Upper lobe of right lung (tissue), 1 donor: Measurements from ENCODE around the gene SLC35A5. TPM values are rescaled to one million over a fixed set of nuclear protein-coding genes. Genes with fewer than 3 reads are reported as not detected.
A peak's percentile ranks its signal among the peaks of the same experiment; 100 is the strongest.
"Not testable (repeated sequence)": the region's sequence is repeated elsewhere in the genome, so short reads cannot be mapped to it uniquely, and the experiment has no call there.

Experiments used
- ATAC-seq: fragments of 200-7000 bp; cut with Tn5 transposase; one replicate; pipeline ENCODE4 v1.9.1; 2020; ENCODE audit warnings: mild to moderate bottlenecking, moderate library complexity
- DNase-seq: peaks from one replicate; pipeline ENCODE4 v3.0.0-alpha.2; 2020
- H3K27ac ChIP-seq: fragments of 200-600 bp; one replicate; pipeline ENCODE4 v1.8.0; 2022
- H3K27me3 ChIP-seq: fragments of 200-600 bp; one replicate; pipeline ENCODE4 v1.8.0; 2022; ENCODE audit warnings: mild to moderate bottlenecking
- H3K36me3 ChIP-seq: fragments of 200-600 bp; one replicate; pipeline ENCODE4 v1.8.0; 2022
- H3K4me1 ChIP-seq: fragments of 200-600 bp; one replicate; pipeline ENCODE4 v1.8.0; 2022
- H3K4me3 ChIP-seq: fragments of 200-600 bp; one replicate; pipeline ENCODE4 v1.8.0; 2022; ENCODE audit warnings: mild to moderate bottlenecking
- H3K9me3 ChIP-seq: fragments of 200-600 bp; one replicate; pipeline ENCODE4 v1.8.0; 2022
- CTCF ChIP-seq: fragments of 200-600 bp; IDR thresholded peaks from one replicate; pipeline ENCODE4 v1.8.0; 2022; ENCODE audit warnings: antibody characterized with exemption
- intact Hi-C: fragments of 100-400 bp; cut with DNase I; formaldehyde crosslinking; loops from one replicate; pipeline ENCODE4 v1.11.0; 2022
- long read RNA-seq: library from polyadenylated mRNA; unstranded; transcript quantifications from one replicate; pipeline ENCODE4 v2.0.0, GENCODE V29; 2021
- total RNA-seq: library from RNA; stranded (reverse); fragmentation: NEBNext Ultra II Directional; extraction: Animal tissue kit (Norgen Biotek cat#: 25700); gene quantifications from one replicate; pipeline ENCODE4 v1.2.1, GENCODE V29; 2021
- donor health status: DM: no; HTN: yes; CAD: no; lungs with severe emphysema.

Gene SLC35A5
- total RNA-seq: 40.5 TPM
- long read RNA-seq, full-length matches to known transcripts: 58 of 68 reads
- long read RNA-seq, partial matches to known transcripts: 3 of 68 reads
- long read RNA-seq, other reads (novel, unspliced or antisense): 7 of 68 reads

GRCh38 chr3:112561734-112562529 is at the start of gene SLC35A5, which contains the start of gene ATG3:
Gene SLC35A5, plus strand, starts transcription at chr3:112562045. Its CDS starts 1,359 bp downstream, at chr3:112563404.
Gene ATG3, minus strand, starts transcription at chr3:112561962. Its CDS starts 434 bp downstream, at chr3:112561528.
- Histone ChIP-seq H3K36me3 (peaks cover 20% of the 10 kb centered on the region), H3K27me3 (no peaks in the 10 kb centered on the region), H3K27ac (peak within 1 kb of the TSS; percentile 98), H3K9me3 (no peaks in the 10 kb centered on the region), H3K4me3 (peak within 1 kb of the TSS; percentile 91), H3K4me1 (peaks cover 35% of the 10 kb centered on the region)
- intact Hi-C loops: no loop called here
- no peak for TF ChIP-seq CTCF
- peak; percentile 99 for DNase-seq
- ATAC-seq: peak; percentile 96

GRCh38 chr3:112512320-112512719 is 49.5 kb upstream of the SLC35A5 start:
- DNase-seq: no peak
- no peaks in the 10 kb centered on the region for H3K4me1 ChIP-seq
- no peaks in the 10 kb centered on the region for H3K9me3 ChIP-seq
- no peak overlapping the region for H3K27ac ChIP-seq
- no peak for ATAC-seq
- H3K36me3 ChIP-seq: no peaks in the 10 kb centered on the region
- H3K4me3 ChIP-seq: no peak overlapping the region
- intact Hi-C loops: no loop called here
- no peaks in the 10 kb centered on the region for H3K27me3 ChIP-seq
- no peak for TF ChIP-seq CTCF

- no peak overlapping the region for H3K4me3 ChIP-seq
- no peaks in the 10 kb centered on the region for H3K4me1 ChIP-seq
- no peaks in the 10 kb centered on the region for H3K27me3 ChIP-seq
- no peak for TF ChIP-seq CTCF
- no peak overlapping the region for H3K27ac ChIP-seq
- intact Hi-C loops: no loop called here
- DNase-seq (no peak), ATAC-seq (peak; percentile 68)
- no peaks in the 10 kb centered on the region for H3K9me3 ChIP-seq
- no peaks in the 10 kb centered on the region for H3K36me3 ChIP-seq
Measured at GRCh38 chr3:112514527-112515128, 47.2 kb upstream of the SLC35A5 start.

- H3K36me3 ChIP-seq, ATAC-seq, H3K4me3 ChIP-seq, intact Hi-C loops, DNase-seq, H3K27me3 ChIP-seq, H3K27ac ChIP-seq, H3K9me3 ChIP-seq, H3K4me1 ChIP-seq: not testable (repeated sequence)
Measured at GRCh38 chr3:112518970-112519369, 42.9 kb upstream of the SLC35A5 start.

- H3K36me3 ChIP-seq: no peaks in the 10 kb centered on the region
- ATAC-seq: peak; percentile 90
- no peaks in the 10 kb centered on the region for H3K9me3 ChIP-seq
- TF ChIP-seq CTCF: peak; percentile 76
- H3K4me3 ChIP-seq: no peak overlapping the region
- H3K27ac ChIP-seq: no peak overlapping the region
- intact Hi-C loops: loop anchor here (5.0 kb wide), 1 partner anchor 192 kb away; no protein-coding TSS in a partner anchor
- no peaks in the 10 kb centered on the region for H3K4me1 ChIP-seq
- no peaks in the 10 kb centered on the region for H3K27me3 ChIP-seq
- DNase-seq: no peak
Measured at GRCh38 chr3:112519424-112520001, 42.3 kb upstream of the SLC35A5 start.

- H3K4me1 ChIP-seq, H3K4me3 ChIP-seq, H3K27me3 ChIP-seq, H3K27ac ChIP-seq, ATAC-seq, DNase-seq, H3K9me3 ChIP-seq: not testable (repeated sequence)
- H3K36me3 ChIP-seq: peaks cover 21% of the 10 kb centered on the region
- intact Hi-C loops: loop anchor here (5.0 kb wide), 1 partner anchor 197 kb away; no protein-coding TSS in a partner anchor
Measured at GRCh38 chr3:112524127-112524526, 37.7 kb upstream of the SLC35A5 start.
